ENCODE data around the gene CSRP1.

CSRP1 gene

DNA sequence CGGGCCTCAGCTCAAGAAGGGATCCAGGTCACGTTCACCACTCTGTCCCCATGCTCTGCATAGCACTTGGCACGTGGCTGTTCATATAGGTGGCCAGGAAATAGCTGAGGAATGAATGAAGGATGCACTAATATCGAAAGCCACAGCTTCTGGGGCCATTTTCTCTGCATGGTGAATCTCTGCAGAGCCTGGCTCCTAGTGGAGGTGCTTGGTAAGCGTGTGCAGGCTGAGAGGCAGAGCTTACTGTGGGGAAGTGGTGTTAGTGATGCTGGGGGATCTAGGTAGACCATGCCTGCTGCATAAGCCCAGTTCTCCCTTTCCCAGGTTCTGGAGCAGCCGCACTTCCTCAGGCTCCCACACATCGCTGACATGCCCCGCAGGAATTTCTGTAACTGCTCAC lies 8.3 kb downstream of the CSRP1 start:
- Histone ChIP-seq H3K27ac (ENCODE audit: low read depth, low read length) (no peak overlapping the region), H3K4me1 (ENCODE audit: control insufficient read depth, low read length) (peaks cover 11% of the 10 kb centered on the region), H3K36me3 (ENCODE audit: control insufficient read depth, low read length) (peaks cover 17% of the 10 kb centered on the region; the same call in 1 of the 2 replicates)

DNA sequence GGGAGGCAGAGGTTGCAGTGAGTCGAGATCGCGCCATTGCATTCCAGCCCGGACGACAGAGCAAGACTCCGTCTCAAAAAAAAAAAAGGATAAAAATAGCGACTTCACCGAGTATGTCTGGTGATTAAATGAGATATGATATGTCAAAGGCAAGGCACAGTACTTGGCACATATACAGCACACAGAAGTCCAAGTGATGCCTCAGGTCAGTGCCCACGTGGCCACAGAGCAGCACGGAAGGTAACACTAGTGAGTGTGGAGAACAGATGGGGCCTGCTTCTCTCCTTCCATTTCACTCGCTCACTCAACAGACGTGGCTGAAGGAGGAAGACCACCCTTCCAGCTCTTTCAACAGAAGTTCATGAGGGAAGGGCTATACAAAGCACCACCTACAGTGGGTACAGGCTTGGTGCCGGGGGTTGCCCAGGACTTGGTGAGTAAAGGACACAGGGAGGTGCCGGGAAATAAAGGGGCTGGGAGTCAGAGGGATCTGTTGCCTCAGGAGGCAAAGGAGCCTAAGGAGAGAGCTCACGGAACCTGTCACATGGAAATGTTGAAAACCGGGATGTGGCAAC lies 8.9 kb downstream of the CSRP1 start:
- no peak overlapping the region for H3K4me3 ChIP-seq (ENCODE audit: low read length)
- no peaks in the 10 kb centered on the region for H3K9me3 ChIP-seq (ENCODE audit: control insufficient read depth, insufficient read depth, low read length)
- peaks cover 18% of the 10 kb centered on the region; the same call in 1 of the 2 replicates for H3K36me3 ChIP-seq (ENCODE audit: control insufficient read depth, low read length)
- no peaks in the 10 kb centered on the region for H3K27me3 ChIP-seq (ENCODE audit: control insufficient read depth, low read length)
- no peak for TF ChIP-seq EZH2phosphoT487 (IDR thresholded peaks at IDR 0.05; ENCODE audit: borderline replicate concordance, low read length)
- TF ChIP-seq, protein P1, sequence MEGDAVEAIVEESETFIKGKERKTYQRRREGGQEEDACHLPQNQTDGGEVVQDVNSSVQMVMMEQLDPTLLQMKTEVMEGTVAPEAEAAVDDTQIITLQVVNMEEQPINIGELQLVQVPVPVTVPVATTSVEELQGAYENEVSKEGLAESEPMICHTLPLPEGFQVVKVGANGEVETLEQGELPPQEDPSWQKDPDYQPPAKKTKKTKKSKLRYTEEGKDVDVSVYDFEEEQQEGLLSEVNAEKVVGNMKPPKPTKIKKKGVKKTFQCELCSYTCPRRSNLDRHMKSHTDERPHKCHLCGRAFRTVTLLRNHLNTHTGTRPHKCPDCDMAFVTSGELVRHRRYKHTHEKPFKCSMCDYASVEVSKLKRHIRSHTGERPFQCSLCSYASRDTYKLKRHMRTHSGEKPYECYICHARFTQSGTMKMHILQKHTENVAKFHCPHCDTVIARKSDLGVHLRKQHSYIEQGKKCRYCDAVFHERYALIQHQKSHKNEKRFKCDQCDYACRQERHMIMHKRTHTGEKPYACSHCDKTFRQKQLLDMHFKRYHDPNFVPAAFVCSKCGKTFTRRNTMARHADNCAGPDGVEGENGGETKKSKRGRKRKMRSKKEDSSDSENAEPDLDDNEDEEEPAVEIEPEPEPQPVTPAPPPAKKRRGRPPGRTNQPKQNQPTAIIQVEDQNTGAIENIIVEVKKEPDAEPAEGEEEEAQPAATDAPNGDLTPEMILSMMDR (IDR thresholded peaks at IDR 0.05; ENCODE audit: low read depth, low read length, poor library complexity, severe bottlenecking): no peak
- H4K20me1 ChIP-seq (ENCODE audit: control insufficient read depth, insufficient read depth, low read depth, low read length): no peaks in the 10 kb centered on the region
- peaks cover 5% of the 10 kb centered on the region for H3K4me1 ChIP-seq (ENCODE audit: control insufficient read depth, low read length)
- H3K9me2 ChIP-seq (replicated peaks; ENCODE audit: control insufficient read depth, low read length): no peaks in the 10 kb centered on the region
- H3K4me2 ChIP-seq (ENCODE audit: low read length): no peak overlapping the region
- no peaks in the 10 kb centered on the region for H3F3A ChIP-seq (ENCODE audit: control insufficient read depth, insufficient read depth)
- H3K27ac ChIP-seq (ENCODE audit: low read depth, low read length): no peak overlapping the region
- H3K79me2 ChIP-seq (ENCODE audit: control insufficient read depth, low read length): peaks cover 9% of the 10 kb centered on the region

More for the DNA sequence above, 8.3 kb downstream of the CSRP1 start:
- Histone ChIP-seq H3K9me2 (replicated peaks; ENCODE audit: control insufficient read depth, low read length) (no peaks in the 10 kb centered on the region), H3K4me3 (ENCODE audit: low read length) (no peak overlapping the region), H4K20me1 (ENCODE audit: control insufficient read depth, insufficient read depth, low read depth, low read length) (no peaks in the 10 kb centered on the region), H3K27me3 (ENCODE audit: control insufficient read depth, low read length) (no peaks in the 10 kb centered on the region), H3F3A (ENCODE audit: control insufficient read depth, insufficient read depth) (no peaks in the 10 kb centered on the region), H3K4me2 (ENCODE audit: low read length) (no peak overlapping the region), H3K79me2 (ENCODE audit: control insufficient read depth, low read length) (peaks cover 13% of the 10 kb centered on the region), H3K9me3 (ENCODE audit: control insufficient read depth, insufficient read depth, low read length) (no peaks in the 10 kb centered on the region)
- TF ChIP-seq, protein P1 (IDR thresholded peaks at IDR 0.05; ENCODE audit: low read depth, low read length, poor library complexity, severe bottlenecking): no peak
- TF ChIP-seq EZH2phosphoT487 (IDR thresholded peaks at IDR 0.05; ENCODE audit: borderline replicate concordance, low read length): no peak

DNA sequence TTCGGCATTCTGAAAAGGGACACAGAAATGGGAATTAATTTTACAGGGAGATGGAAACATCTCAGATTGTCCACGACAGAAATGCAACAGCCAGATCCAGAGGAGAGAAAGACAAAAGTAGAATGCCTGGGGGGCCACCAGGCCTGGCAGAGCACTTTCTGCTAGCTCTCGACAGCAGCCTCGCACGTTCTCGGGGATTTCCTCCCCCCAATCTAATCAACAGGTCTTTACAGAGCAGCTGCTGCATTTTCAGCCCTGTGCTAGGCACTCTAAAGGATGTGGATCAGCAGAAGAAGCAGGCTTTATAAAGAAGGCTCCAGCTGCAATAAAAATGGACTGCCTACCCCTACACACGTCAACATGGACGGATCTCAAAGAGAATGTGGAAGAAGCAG lies 10.6 kb downstream of the CSRP1 start:
- Histone ChIP-seq H3K36me3 (ENCODE audit: control insufficient read depth, low read length) (peaks cover 18% of the 10 kb centered on the region; the same call in 1 of the 2 replicates), H3K4me1 (ENCODE audit: control insufficient read depth, low read length) (no peaks in the 10 kb centered on the region), H3K4me2 (ENCODE audit: low read length) (no peak overlapping the region), H4K20me1 (ENCODE audit: control insufficient read depth, insufficient read depth, low read depth, low read length) (no peaks in the 10 kb centered on the region), H3K27ac (ENCODE audit: low read depth, low read length) (no peak overlapping the region), H3F3A (ENCODE audit: control insufficient read depth, insufficient read depth) (no peaks in the 10 kb centered on the region), H3K79me2 (ENCODE audit: control insufficient read depth, low read length) (peaks cover 4% of the 10 kb centered on the region), H3K4me3 (ENCODE audit: low read length) (no peak overlapping the region), H3K9me2 (replicated peaks; ENCODE audit: control insufficient read depth, low read length) (no peaks in the 10 kb centered on the region), H3K27me3 (ENCODE audit: control insufficient read depth, low read length) (no peaks in the 10 kb centered on the region), H3K9me3 (ENCODE audit: control insufficient read depth, insufficient read depth, low read length) (no peaks in the 10 kb centered on the region)
- no peak for TF ChIP-seq EZH2phosphoT487 (IDR thresholded peaks at IDR 0.05; ENCODE audit: borderline replicate concordance, low read length)
- TF ChIP-seq, protein P1 (IDR thresholded peaks at IDR 0.05; ENCODE audit: low read depth, low read length, poor library complexity, severe bottlenecking): no peak
